ENCODE results near the gene PFKFB4.
"Not testable (repeated sequence)": the region's sequence is repeated elsewhere in the genome, so short reads cannot be mapped to it uniquely, and the experiment has no call there.

The PFKFB4 gene

GRCh38 chr3:48558493-48559134 is 2.0 kb upstream of the PFKFB4 start:
- DNase-seq = no peak
- H3K4me1 Mint-ChIP-seq = peaks cover 32% of the 10 kb centered on the region
- H3K4me3 Mint-ChIP-seq = no peak overlapping the region
- no peaks in the 10 kb centered on the region for H3K9me3 Mint-ChIP-seq
- no peak for ATAC-seq
- peaks cover 2% of the 10 kb centered on the region for H3K27me3 Mint-ChIP-seq
- H3K27ac Mint-ChIP-seq = no peak overlapping the region
- peaks cover 2% of the 10 kb centered on the region for H3K36me3 Mint-ChIP-seq (ENCODE audit: low read depth)

GRCh38 chr3:48555949-48556795 is 431 bp downstream of the PFKFB4 start:
- Mint-ChIP-seq H3K36me3 (ENCODE audit: low read depth) (peaks cover 2% of the 10 kb centered on the region), H3K4me3 (peak overlapping the region; percentile 84), H3K9me3 (no peaks in the 10 kb centered on the region), H3K27me3 (peaks cover 2% of the 10 kb centered on the region), H3K27ac (peak overlapping the region; percentile 93), H3K4me1 (peaks cover 24% of the 10 kb centered on the region)
- DNase-seq = peak; percentile 16
- ATAC-seq = no peak

GRCh38 chr3:48555231-48555948 is 1.2 kb downstream of the PFKFB4 start:
- H3K27me3 Mint-ChIP-seq = peaks cover 2% of the 10 kb centered on the region

GRCh38 chr3:48553886-48554845 is 2.4 kb downstream of the PFKFB4 start:
- Mint-ChIP-seq H3K27ac (no peak overlapping the region), H3K27me3 (no peaks in the 10 kb centered on the region), H3K9me3 (no peaks in the 10 kb centered on the region), H3K4me3 (no peak overlapping the region), H3K4me1 (peaks cover 22% of the 10 kb centered on the region), H3K36me3 (ENCODE audit: low read depth) (peaks cover 2% of the 10 kb centered on the region)
- ATAC-seq (no peak), DNase-seq (no peak)

More at GRCh38 chr3:48555231-48555948, 1.2 kb downstream of the PFKFB4 start:
- DNase-seq (no peak), ATAC-seq (no peak)
- no peaks in the 10 kb centered on the region for H3K9me3 Mint-ChIP-seq
- H3K36me3 Mint-ChIP-seq (ENCODE audit: low read depth) = peaks cover 2% of the 10 kb centered on the region
- H3K4me1 Mint-ChIP-seq = peaks cover 22% of the 10 kb centered on the region
- peak overlapping the region; percentile 31 for H3K27ac Mint-ChIP-seq
- H3K4me3 Mint-ChIP-seq = peak overlapping the region; percentile 84

GRCh38 chr3:48553361-48553760 is 3.2 kb downstream of the PFKFB4 start:
- Mint-ChIP-seq H3K4me1 (peaks cover 19% of the 10 kb centered on the region), H3K27ac (no peak overlapping the region), H3K36me3 (ENCODE audit: low read depth) (peaks cover 2% of the 10 kb centered on the region), H3K27me3 (no peaks in the 10 kb centered on the region), H3K9me3 (no peaks in the 10 kb centered on the region), H3K4me3 (no peak overlapping the region)
- DNase-seq = no peak
- no peak for ATAC-seq

- Mint-ChIP-seq H3K27me3 (no peaks in the 10 kb centered on the region), H3K9me3 (no peaks in the 10 kb centered on the region), H3K27ac (no peak overlapping the region), H3K36me3 (ENCODE audit: low read depth) (peaks cover 6% of the 10 kb centered on the region), H3K4me1 (peaks cover 15% of the 10 kb centered on the region), H3K4me3 (no peak overlapping the region)
- DNase-seq (no peak), ATAC-seq (no peak)
Measured at GRCh38 chr3:48552111-48552951, 4.3 kb downstream of the PFKFB4 start.

GRCh38 chr3:48551651-48552050 is 5.0 kb downstream of the PFKFB4 start:
- H3K4me3 Mint-ChIP-seq; DNase-seq; H3K27me3 Mint-ChIP-seq; H3K36me3 Mint-ChIP-seq (ENCODE audit: low read depth); ATAC-seq; H3K4me1 Mint-ChIP-seq; H3K27ac Mint-ChIP-seq; H3K9me3 Mint-ChIP-seq: not testable (repeated sequence)

GRCh38 chr3:48548729-48549705 is 7.6 kb downstream of the PFKFB4 start:
- no peak overlapping the region for H3K4me3 Mint-ChIP-seq
- H3K27ac Mint-ChIP-seq = no peak overlapping the region
- ATAC-seq (peak; percentile 94), DNase-seq (peak; percentile 85)
- H3K36me3 Mint-ChIP-seq (ENCODE audit: low read depth) = peaks cover 8% of the 10 kb centered on the region
- H3K27me3 Mint-ChIP-seq = no peaks in the 10 kb centered on the region
- no peaks in the 10 kb centered on the region for H3K4me1 Mint-ChIP-seq
- H3K9me3 Mint-ChIP-seq = no peaks in the 10 kb centered on the region

- Mint-ChIP-seq H3K27ac (no peak overlapping the region), H3K36me3 (ENCODE audit: low read depth) (peaks cover 13% of the 10 kb centered on the region), H3K4me3 (no peak overlapping the region), H3K4me1 (no peaks in the 10 kb centered on the region), H3K9me3 (no peaks in the 10 kb centered on the region), H3K27me3 (no peaks in the 10 kb centered on the region)
- DNase-seq (no peak), ATAC-seq (no peak)
Measured at GRCh38 chr3:48548126-48548525, 8.5 kb downstream of the PFKFB4 start.

GRCh38 chr3:48546203-48546829 is 10.3 kb downstream of the PFKFB4 start:
- DNase-seq (no peak), ATAC-seq (no peak)
- H3K4me1 Mint-ChIP-seq = no peaks in the 10 kb centered on the region
- no peak overlapping the region for H3K4me3 Mint-ChIP-seq
- no peak overlapping the region for H3K27ac Mint-ChIP-seq
- peaks cover 14% of the 10 kb centered on the region for H3K36me3 Mint-ChIP-seq (ENCODE audit: low read depth)
- no peaks in the 10 kb centered on the region for H3K27me3 Mint-ChIP-seq
- no peaks in the 10 kb centered on the region for H3K9me3 Mint-ChIP-seq

GRCh38 chr3:48544141-48544540 is 12.5 kb downstream of the PFKFB4 start:
- Mint-ChIP-seq H3K4me1 (no peaks in the 10 kb centered on the region), H3K4me3 (no peak overlapping the region), H3K27me3 (no peaks in the 10 kb centered on the region), H3K36me3 (ENCODE audit: low read depth) (peaks cover 14% of the 10 kb centered on the region), H3K27ac (no peak overlapping the region), H3K9me3 (no peaks in the 10 kb centered on the region)
- no peak for DNase-seq
- ATAC-seq = no peak

- DNase-seq (no peak), ATAC-seq (no peak)
- Mint-ChIP-seq H3K4me3 (no peak overlapping the region), H3K36me3 (ENCODE audit: low read depth) (peaks cover 14% of the 10 kb centered on the region), H3K27ac (no peak overlapping the region), H3K9me3 (no peaks in the 10 kb centered on the region), H3K27me3 (no peaks in the 10 kb centered on the region), H3K4me1 (no peaks in the 10 kb centered on the region)
Measured at GRCh38 chr3:48543271-48543866, 13.2 kb downstream of the PFKFB4 start.

Data from activated naive CD8-positive, alpha-beta T cell treated with anti-CD3 and anti-CD28 coated beads, Interleukin-2, amount 50 U/mL, for 24 hours (primary cell).